ENCODE data around the gene ATP2C2. TPM values are rescaled to one million over a fixed set of nuclear protein-coding genes. Genes with fewer than 3 reads are reported as not detected.

Gene ATP2C2
- total RNA-seq, 2 experiments from 2014 or later: not detected

DNA sequence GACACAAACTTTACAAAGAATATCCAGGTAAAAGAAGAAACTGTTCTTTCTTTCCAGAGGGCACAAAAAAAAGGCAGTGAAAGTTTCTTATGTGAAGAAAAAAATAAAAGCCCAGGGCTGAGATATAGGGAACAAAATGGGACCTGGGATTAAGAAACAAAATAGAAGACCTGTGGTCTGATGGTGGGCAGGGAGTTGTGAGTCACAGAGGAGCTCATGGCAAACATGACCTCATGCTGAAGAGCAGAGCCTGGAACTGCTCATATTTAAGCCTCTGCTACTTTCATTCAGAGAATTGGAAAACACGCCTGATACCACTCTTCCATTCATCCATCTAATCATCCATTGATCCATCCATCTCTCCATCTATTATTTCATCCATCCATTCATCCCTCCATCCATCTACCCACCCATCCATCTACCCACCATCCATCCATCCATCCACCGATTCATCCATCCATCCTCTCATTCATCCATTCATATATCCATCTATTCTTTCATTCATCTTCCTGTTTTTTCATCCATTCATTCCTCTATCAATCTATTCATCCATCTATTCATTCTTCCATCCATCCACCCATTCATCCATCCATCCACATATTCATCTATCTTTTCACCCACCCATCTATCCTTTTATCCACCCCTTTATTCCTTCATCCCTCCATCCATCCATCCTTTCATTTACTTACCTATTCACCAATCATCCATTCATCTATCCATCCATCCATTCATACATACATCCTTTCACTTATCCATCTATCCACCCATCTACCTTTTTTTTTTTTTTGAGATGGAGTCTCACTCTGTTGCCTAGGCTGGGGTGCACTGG is 43.7 kb upstream of the ATP2C2 start:
- H3K4me1 ChIP-seq (ENCODE audit: insufficient read depth, low read length): no peaks in the 10 kb centered on the region
- TF ChIP-seq, protein P1, sequence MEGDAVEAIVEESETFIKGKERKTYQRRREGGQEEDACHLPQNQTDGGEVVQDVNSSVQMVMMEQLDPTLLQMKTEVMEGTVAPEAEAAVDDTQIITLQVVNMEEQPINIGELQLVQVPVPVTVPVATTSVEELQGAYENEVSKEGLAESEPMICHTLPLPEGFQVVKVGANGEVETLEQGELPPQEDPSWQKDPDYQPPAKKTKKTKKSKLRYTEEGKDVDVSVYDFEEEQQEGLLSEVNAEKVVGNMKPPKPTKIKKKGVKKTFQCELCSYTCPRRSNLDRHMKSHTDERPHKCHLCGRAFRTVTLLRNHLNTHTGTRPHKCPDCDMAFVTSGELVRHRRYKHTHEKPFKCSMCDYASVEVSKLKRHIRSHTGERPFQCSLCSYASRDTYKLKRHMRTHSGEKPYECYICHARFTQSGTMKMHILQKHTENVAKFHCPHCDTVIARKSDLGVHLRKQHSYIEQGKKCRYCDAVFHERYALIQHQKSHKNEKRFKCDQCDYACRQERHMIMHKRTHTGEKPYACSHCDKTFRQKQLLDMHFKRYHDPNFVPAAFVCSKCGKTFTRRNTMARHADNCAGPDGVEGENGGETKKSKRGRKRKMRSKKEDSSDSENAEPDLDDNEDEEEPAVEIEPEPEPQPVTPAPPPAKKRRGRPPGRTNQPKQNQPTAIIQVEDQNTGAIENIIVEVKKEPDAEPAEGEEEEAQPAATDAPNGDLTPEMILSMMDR (IDR thresholded peaks at IDR 0.05): no peak
- peaks cover 0 to under 1% of the 10 kb centered on the region in 2 experiments for H3K9me3 ChIP-seq (ENCODE audit: control insufficient read depth in 1 of 2, insufficient read depth in 1 of 2, low read length in 2 of 2)
- no peak overlapping the region for H3K4me3 ChIP-seq (ENCODE audit: low read length)
- Mint-ChIP-seq H3K36me3 (ENCODE audit: low read depth) (no peaks in the 10 kb centered on the region), H3K27ac (no peak overlapping the region), H3K9me3 (no peaks in the 10 kb centered on the region), H3K4me3 (no peak overlapping the region), H3K27me3 (no peaks in the 10 kb centered on the region), H3K4me1 (ENCODE audit: low read depth) (no peaks in the 10 kb centered on the region)
- intact Hi-C loops (cut with DNase I, micrococcal nuclease): no loop called here
- CTCF ChIA-PET: no interaction called here
- peaks cover 0 to 5% of the 10 kb centered on the region in 2 experiments for H3K27me3 ChIP-seq (ENCODE audit: control insufficient read depth in 1 of 2, insufficient read depth in 2 of 2, low read length in 2 of 2)
- POLR2A ChIA-PET: no interaction called here
- no peak overlapping the region for H3K27ac ChIP-seq (ENCODE audit: low read depth in 1 of 2, low read length in 2 of 2)
- DNase-seq (no peak), ATAC-seq (ENCODE audit: poor library complexity) (no peak)
- H3K36me3 ChIP-seq (ENCODE audit: insufficient read depth, low read length): no peaks in the 10 kb centered on the region

DNA sequence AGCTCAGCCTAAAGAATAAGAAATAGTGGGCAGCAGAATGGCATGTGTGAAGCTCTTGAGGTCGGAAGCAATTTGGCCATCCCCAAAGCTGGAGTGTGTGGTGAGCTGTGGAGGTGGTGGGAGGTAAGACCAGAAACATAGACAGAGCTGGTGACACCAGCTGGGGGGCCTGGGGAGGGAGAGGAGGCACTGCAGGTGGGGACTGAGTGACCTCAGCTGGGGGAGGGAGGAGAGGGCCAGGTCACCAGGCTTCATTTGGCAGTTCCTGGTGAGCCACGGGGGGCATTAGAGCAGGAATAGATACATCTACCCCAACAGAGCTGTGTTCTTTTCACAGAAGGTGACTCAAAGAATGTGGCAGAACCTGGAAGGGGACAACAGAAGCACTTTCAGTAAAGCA is 41.8 kb upstream of the ATP2C2 start:
- H3K9me3 Mint-ChIP-seq: no peaks in the 10 kb centered on the region
- H3K4me3 ChIP-seq (ENCODE audit: low read length): no peak overlapping the region
- H3K36me3 ChIP-seq (ENCODE audit: insufficient read depth, low read length): no peaks in the 10 kb centered on the region
- H3K27ac Mint-ChIP-seq: no peak overlapping the region
- POLR2A ChIA-PET: no interaction called here
- H3K27me3 ChIP-seq (ENCODE audit: control insufficient read depth in 1 of 2, insufficient read depth in 2 of 2, low read length in 2 of 2): peaks cover 0 to 5% of the 10 kb centered on the region in 2 experiments
- CTCF ChIA-PET: no interaction called here
- no peaks in the 10 kb centered on the region for H3K9me3 ChIP-seq (ENCODE audit: control insufficient read depth in 1 of 2, insufficient read depth in 1 of 2, low read length in 2 of 2)
- intact Hi-C loops (cut with DNase I, micrococcal nuclease): no loop called here
- DNase-seq (no peak), ATAC-seq (ENCODE audit: poor library complexity) (no peak)
- no peaks in the 10 kb centered on the region for H3K4me1 Mint-ChIP-seq (ENCODE audit: low read depth)
- no peak overlapping the region for H3K4me3 Mint-ChIP-seq
- no peaks in the 10 kb centered on the region for H3K36me3 Mint-ChIP-seq (ENCODE audit: low read depth)
- no peak overlapping the region for H3K27ac ChIP-seq (ENCODE audit: low read depth in 1 of 2, low read length in 2 of 2)
- no peaks in the 10 kb centered on the region for H3K4me1 ChIP-seq (ENCODE audit: insufficient read depth, low read length)
- H3K27me3 Mint-ChIP-seq: peaks cover 4% of the 10 kb centered on the region
- TF ChIP-seq, protein P1 (IDR thresholded peaks at IDR 0.05): no peak

DNA sequence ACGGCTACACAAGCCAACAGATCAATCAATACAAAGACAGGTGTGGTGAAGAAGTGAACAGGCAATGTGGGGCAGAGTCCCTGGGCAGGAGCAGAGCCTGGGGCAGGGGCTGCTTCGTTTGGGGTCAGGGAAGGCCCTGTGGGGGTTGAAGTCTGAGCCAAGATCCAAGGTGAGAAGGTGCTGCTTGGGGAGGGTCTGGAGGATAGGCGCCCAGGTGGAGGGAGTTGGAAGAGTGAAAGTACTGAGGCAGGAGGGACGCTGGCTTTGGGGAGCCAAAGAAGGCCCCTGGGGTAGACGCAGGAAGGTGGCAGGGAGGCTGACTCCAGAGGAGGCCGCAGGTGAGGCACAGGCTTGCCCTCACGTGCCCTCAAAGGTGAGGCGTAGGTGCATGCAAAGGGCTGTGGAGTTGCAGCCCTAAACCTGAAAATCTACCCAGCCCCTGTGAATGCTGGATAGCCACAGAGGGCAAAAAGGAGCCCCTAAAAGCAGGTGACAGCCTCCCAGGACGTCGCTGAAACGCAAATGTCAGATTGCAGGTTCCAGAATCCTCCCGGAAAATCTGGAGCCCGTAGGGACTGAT is 40.3 kb upstream of the ATP2C2 start:
- ChIA-PET POLR2A (no interaction called here), CTCF (no interaction called here)
- Histone ChIP-seq H3K4me3 (ENCODE audit: low read length) (no peak overlapping the region), H3K4me1 (ENCODE audit: insufficient read depth, low read length) (no peaks in the 10 kb centered on the region), H3K36me3 (ENCODE audit: insufficient read depth, low read length) (no peaks in the 10 kb centered on the region), H3K9me3 (ENCODE audit: control insufficient read depth in 1 of 2, insufficient read depth in 1 of 2, low read length in 2 of 2) (no peaks in the 10 kb centered on the region), H3K27me3 (ENCODE audit: control insufficient read depth in 1 of 2, insufficient read depth in 2 of 2, low read length in 2 of 2) (peaks cover 0 to 5% of the 10 kb centered on the region in 2 experiments), H3K27ac (ENCODE audit: low read depth in 1 of 2, low read length in 2 of 2) (no peak overlapping the region)
- Mint-ChIP-seq H3K27ac (no peak overlapping the region), H3K27me3 (peaks cover 8% of the 10 kb centered on the region), H3K9me3 (no peaks in the 10 kb centered on the region), H3K4me1 (ENCODE audit: low read depth) (no peaks in the 10 kb centered on the region), H3K36me3 (ENCODE audit: low read depth) (no peaks in the 10 kb centered on the region), H3K4me3 (no peak overlapping the region)
- ATAC-seq (ENCODE audit: poor library complexity) (no peak), DNase-seq (no peak)
- intact Hi-C loops (cut with DNase I, micrococcal nuclease): no loop called here
- TF ChIP-seq, protein P1 (IDR thresholded peaks at IDR 0.05): no peak

Data from CD4-positive, alpha-beta T cell (primary cell).